GM19395 (cell line): ENCODE results near the gene RABGGTA.

Experiments
- ATAC-seq: cut with Tn5 transposase; IDR thresholded peaks from one replicate; pipeline ENCODE4 v1.9.1; 2021; ENCODE audit warnings: mild to moderate bottlenecking, moderate library complexity; ENCODE audit not compliant: unreplicated experiment

Gene RABGGTA

GRCh38 chr14:24261969-24262327 is 9.4 kb downstream of the RABGGTA start:
- ATAC-seq: no peak

- ATAC-seq: no peak
These were observed 10.0 kb downstream of the RABGGTA start for GRCh38 chr14:24261256-24261968.

- no peak for ATAC-seq
These were observed 10.6 kb downstream of the RABGGTA start for GRCh38 chr14:24260780-24261157.

- ATAC-seq: no peak
These were observed 11.2 kb downstream of the RABGGTA start for GRCh38 chr14:24260026-24260779.

- ATAC-seq: no peak
These were observed 11.9 kb downstream of the RABGGTA start for GRCh38 chr14:24259282-24260025.

- no peak for ATAC-seq
These were observed 12.7 kb downstream of the RABGGTA start for GRCh38 chr14:24258548-24259265.

GRCh38 chr14:24258119-24258518 is 13.3 kb downstream of the RABGGTA start:
- no peak for ATAC-seq

GRCh38 chr14:24256960-24257359 is 14.4 kb downstream of the RABGGTA start:
- no peak for ATAC-seq

- ATAC-seq: no peak
These were observed 15.3 kb downstream of the RABGGTA start for GRCh38 chr14:24255931-24256711.

GRCh38 chr14:24255438-24255837 is 16.0 kb downstream of the RABGGTA start:
- ATAC-seq: no peak

GRCh38 chr14:24254630-24255392 is 16.6 kb downstream of the RABGGTA start:
- ATAC-seq: no peak

GRCh38 chr14:24253936-24254335 is 17.5 kb downstream of the RABGGTA start:
- no peak for ATAC-seq

GRCh38 chr14:24252289-24253124 is 18.9 kb downstream of the RABGGTA start:
- no peak for ATAC-seq

- ATAC-seq: no peak
These were observed 19.5 kb downstream of the RABGGTA start for GRCh38 chr14:24251880-24252288.

- ATAC-seq: no peak
These were observed 21.0 kb downstream of the RABGGTA start for GRCh38 chr14:24250354-24250753.

- ATAC-seq: no peak
These were observed 22.0 kb downstream of the RABGGTA start for GRCh38 chr14:24249230-24250021.

- ATAC-seq: no peak
These were observed 24.0 kb downstream of the RABGGTA start for GRCh38 chr14:24247422-24247821.

- no peak for ATAC-seq
These were observed 24.6 kb downstream of the RABGGTA start for GRCh38 chr14:24246765-24247212.
